HepG2 (cell line): ENCODE data around the gene PNN. TPM values are rescaled to one million over a fixed set of nuclear protein-coding genes. Genes with fewer than 3 reads are reported as not detected.
A peak's percentile ranks its signal among the peaks of the same experiment; 100 is the strongest.

ENCODE experiments used
- ATF1 ChIP-seq: IDR thresholded peaks from 2 replicates; pipeline ENCODE4 v1.6.1; 2016; ENCODE audit warnings: mild to moderate bottlenecking, control low read depth
- CC2D1A ChIP-seq: sonication (generic); formaldehyde crosslinking; IDR thresholded peaks from 2 replicates; pipeline ENCODE4 v1.8.1; 2023; ENCODE audit warnings: mild to moderate bottlenecking, missing genetic modification reagents
- FLYWCH1 ChIP-seq: sonication (generic); formaldehyde crosslinking; IDR thresholded peaks from 2 replicates; pipeline ENCODE4 v1.8.1; 2023; ENCODE audit warnings: mild to moderate bottlenecking, missing genetic modification reagents
- PAX8 ChIP-seq: sonication (generic); formaldehyde crosslinking; IDR thresholded peaks from 2 replicates; pipeline ENCODE4 v1.8.0; 2022; ENCODE audit warnings: mild to moderate bottlenecking, missing genetic modification reagents, borderline replicate concordance
- RAD21 ChIP-seq: fragments of 450-650 bp; formaldehyde crosslinking; IDR thresholded peaks from 2 replicates; pipeline ENCODE4 v1.5.0; 2020; ENCODE audit warnings: mild to moderate bottlenecking
- RARA ChIP-seq: IDR thresholded peaks from 2 replicates; pipeline ENCODE4 v1.6.1; 2016; ENCODE audit warnings: missing genetic modification reagents, missing compliant biosample characterization
- SAP130 ChIP-seq: IDR thresholded peaks from 2 replicates; pipeline ENCODE4 v1.6.1; 2016; ENCODE audit warnings: low read depth
- SETDB1 ChIP-seq: sonication (generic); formaldehyde crosslinking; IDR thresholded peaks from 2 replicates; pipeline ENCODE4 v1.5.1; 2020; ENCODE audit warnings: missing genetic modification reagents, mild to moderate bottlenecking, borderline replicate concordance
- ZNF235 ChIP-seq: sonication (generic); formaldehyde crosslinking; IDR thresholded peaks from 2 replicates; pipeline ENCODE4 v1.8.1; 2023; ENCODE audit warnings: mild to moderate bottlenecking, missing genetic modification reagents, borderline replicate concordance
- ZNF766 ChIP-seq: sonication (generic); formaldehyde crosslinking; IDR thresholded peaks from 2 replicates; pipeline ENCODE4 v1.5.0; 2020; ENCODE audit warnings: missing genetic modification reagents, borderline replicate concordance
- ZNF781 ChIP-seq: sonication (generic); formaldehyde crosslinking; IDR thresholded peaks from 2 replicates; pipeline ENCODE4 v1.5.1; 2020; ENCODE audit warnings: borderline replicate concordance, mild to moderate bottlenecking, missing genetic modification reagents; ENCODE audit errors: not compliant biosample characterization
- polyA plus RNA-seq, 8 experiments: library from polyadenylated mRNA; depleted of rRNA in 3 of 8; stranded (reverse) in 7 of 8; unstranded in 1 of 8; fragments of >200 nt; fragmentation: Illumina TruSeq in 4 of 8; extraction: Trizol in 4 of 8; gene quantifications; 2 replicates each; pipeline versions ENCODE4 v1.2.1 to v1.2.3, GENCODE V29; 2011 to 2016; ENCODE audit warnings: low read depth in 4 of 8, missing spikeins in 1 of 8, mixed read lengths in 1 of 8; ENCODE audit not compliant: insufficient read depth in 1 of 8
- total RNA-seq, 5 experiments: library from RNA; depleted of rRNA; stranded (reverse); fragments of >200 nt; fragmentation: Illumina TruSeq; extraction: Trizol; gene quantifications; 2 replicates each; pipeline ENCODE4 v1.2.3, GENCODE V29; 2016; ENCODE audit warnings: low read depth in 1 of 5
- TF ChIP-seq, protein P1 (sequence below): sonication (generic); formaldehyde crosslinking; IDR thresholded peaks from 2 replicates; pipeline ENCODE4 v1.4.0; 2020; ENCODE audit warnings: missing genetic modification reagents, borderline replicate concordance
- TF ChIP-seq, protein P2 (sequence below): sonication (generic); formaldehyde crosslinking; IDR thresholded peaks from 2 replicates; pipeline ENCODE4 v1.4.0; 2020; ENCODE audit warnings: missing genetic modification reagents
- TF ChIP-seq, protein P3 (sequence below): sonication (generic); formaldehyde crosslinking; IDR thresholded peaks from 2 replicates; pipeline ENCODE4 v1.4.0; 2020; ENCODE audit warnings: missing genetic modification reagents, borderline replicate concordance
- TF ChIP-seq, protein P4 (sequence below): sonication (generic); formaldehyde crosslinking; IDR thresholded peaks from 2 replicates; pipeline ENCODE4 v1.8.1; 2023; ENCODE audit warnings: missing genetic modification reagents, mild to moderate bottlenecking, borderline replicate concordance
- TF ChIP-seq, protein P5 (sequence below): sonication (generic); formaldehyde crosslinking; conservative IDR thresholded peaks from 2 replicates; pipeline ENCODE4 v1.4.0; 2020; ENCODE audit warnings: mild to moderate bottlenecking, missing genetic modification reagents, moderate library complexity

The PNN gene
- total and polyA plus RNA-seq, 2 of the 13 experiments (the other 11 are each of a cell fraction or from before 2014, with no cell fraction given): 58.0 to 214 TPM

DNA sequence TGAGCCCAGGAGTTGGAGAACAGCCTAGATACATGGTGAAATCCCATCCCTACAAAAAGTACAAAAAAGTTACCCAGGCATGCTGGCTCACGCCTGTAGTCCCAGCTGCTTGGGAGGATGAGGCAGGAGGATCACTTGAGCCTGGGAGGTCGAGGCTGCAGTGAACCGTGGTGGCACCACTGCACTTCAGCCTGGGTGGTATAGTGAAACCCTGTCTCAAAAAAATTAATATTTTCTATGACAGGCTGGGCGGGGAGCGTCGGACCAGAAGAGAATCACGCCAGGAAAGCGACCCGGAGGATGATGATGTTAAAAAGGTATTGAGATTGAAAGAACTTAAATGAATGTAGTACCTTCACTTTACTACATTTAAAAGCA lies 2.1 kb downstream of the PNN start (continued):
- TF ChIP-seq, protein P1, sequence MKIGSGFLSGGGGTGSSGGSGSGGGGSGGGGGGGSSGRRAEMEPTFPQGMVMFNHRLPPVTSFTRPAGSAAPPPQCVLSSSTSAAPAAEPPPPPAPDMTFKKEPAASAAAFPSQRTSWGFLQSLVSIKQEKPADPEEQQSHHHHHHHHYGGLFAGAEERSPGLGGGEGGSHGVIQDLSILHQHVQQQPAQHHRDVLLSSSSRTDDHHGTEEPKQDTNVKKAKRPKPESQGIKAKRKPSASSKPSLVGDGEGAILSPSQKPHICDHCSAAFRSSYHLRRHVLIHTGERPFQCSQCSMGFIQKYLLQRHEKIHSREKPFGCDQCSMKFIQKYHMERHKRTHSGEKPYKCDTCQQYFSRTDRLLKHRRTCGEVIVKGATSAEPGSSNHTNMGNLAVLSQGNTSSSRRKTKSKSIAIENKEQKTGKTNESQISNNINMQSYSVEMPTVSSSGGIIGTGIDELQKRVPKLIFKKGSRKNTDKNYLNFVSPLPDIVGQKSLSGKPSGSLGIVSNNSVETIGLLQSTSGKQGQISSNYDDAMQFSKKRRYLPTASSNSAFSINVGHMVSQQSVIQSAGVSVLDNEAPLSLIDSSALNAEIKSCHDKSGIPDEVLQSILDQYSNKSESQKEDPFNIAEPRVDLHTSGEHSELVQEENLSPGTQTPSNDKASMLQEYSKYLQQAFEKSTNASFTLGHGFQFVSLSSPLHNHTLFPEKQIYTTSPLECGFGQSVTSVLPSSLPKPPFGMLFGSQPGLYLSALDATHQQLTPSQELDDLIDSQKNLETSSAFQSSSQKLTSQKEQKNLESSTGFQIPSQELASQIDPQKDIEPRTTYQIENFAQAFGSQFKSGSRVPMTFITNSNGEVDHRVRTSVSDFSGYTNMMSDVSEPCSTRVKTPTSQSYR (CRISPR knock-in tag): no peak
- TF ChIP-seq SAP130 (CRISPR knock-in tag) (no peak), RAD21 (CRISPR knock-in tag) (no peak), FLYWCH1 (no peak), SETDB1 (CRISPR knock-in tag) (no peak), ZNF766 (no peak), CC2D1A (CRISPR knock-in tag) (no peak), ZNF781 (CRISPR knock-in tag) (peak; percentile 76), ZNF235 (CRISPR knock-in tag) (peak; percentile 38; the same call in 1 of the 2 replicates), RARA (CRISPR knock-in tag) (no peak), ATF1 (CRISPR knock-in tag) (no peak), PAX8 (CRISPR knock-in tag) (no peak)
- TF ChIP-seq, protein P2, sequence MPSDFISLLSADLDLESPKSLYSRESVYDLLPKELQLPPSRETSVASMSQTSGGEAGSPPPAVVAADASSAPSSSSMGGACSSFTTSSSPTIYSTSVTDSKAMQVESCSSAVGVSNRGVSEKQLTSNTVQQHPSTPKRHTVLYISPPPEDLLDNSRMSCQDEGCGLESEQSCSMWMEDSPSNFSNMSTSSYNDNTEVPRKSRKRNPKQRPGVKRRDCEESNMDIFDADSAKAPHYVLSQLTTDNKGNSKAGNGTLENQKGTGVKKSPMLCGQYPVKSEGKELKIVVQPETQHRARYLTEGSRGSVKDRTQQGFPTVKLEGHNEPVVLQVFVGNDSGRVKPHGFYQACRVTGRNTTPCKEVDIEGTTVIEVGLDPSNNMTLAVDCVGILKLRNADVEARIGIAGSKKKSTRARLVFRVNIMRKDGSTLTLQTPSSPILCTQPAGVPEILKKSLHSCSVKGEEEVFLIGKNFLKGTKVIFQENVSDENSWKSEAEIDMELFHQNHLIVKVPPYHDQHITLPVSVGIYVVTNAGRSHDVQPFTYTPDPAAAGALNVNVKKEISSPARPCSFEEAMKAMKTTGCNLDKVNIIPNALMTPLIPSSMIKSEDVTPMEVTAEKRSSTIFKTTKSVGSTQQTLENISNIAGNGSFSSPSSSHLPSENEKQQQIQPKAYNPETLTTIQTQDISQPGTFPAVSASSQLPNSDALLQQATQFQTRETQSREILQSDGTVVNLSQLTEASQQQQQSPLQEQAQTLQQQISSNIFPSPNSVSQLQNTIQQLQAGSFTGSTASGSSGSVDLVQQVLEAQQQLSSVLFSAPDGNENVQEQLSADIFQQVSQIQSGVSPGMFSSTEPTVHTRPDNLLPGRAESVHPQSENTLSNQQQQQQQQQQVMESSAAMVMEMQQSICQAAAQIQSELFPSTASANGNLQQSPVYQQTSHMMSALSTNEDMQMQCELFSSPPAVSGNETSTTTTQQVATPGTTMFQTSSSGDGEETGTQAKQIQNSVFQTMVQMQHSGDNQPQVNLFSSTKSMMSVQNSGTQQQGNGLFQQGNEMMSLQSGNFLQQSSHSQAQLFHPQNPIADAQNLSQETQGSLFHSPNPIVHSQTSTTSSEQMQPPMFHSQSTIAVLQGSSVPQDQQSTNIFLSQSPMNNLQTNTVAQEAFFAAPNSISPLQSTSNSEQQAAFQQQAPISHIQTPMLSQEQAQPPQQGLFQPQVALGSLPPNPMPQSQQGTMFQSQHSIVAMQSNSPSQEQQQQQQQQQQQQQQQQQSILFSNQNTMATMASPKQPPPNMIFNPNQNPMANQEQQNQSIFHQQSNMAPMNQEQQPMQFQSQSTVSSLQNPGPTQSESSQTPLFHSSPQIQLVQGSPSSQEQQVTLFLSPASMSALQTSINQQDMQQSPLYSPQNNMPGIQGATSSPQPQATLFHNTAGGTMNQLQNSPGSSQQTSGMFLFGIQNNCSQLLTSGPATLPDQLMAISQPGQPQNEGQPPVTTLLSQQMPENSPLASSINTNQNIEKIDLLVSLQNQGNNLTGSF (CRISPR knock-in tag): peak; percentile 67; the same call in 1 of the 2 replicates
- TF ChIP-seq, protein P3, sequence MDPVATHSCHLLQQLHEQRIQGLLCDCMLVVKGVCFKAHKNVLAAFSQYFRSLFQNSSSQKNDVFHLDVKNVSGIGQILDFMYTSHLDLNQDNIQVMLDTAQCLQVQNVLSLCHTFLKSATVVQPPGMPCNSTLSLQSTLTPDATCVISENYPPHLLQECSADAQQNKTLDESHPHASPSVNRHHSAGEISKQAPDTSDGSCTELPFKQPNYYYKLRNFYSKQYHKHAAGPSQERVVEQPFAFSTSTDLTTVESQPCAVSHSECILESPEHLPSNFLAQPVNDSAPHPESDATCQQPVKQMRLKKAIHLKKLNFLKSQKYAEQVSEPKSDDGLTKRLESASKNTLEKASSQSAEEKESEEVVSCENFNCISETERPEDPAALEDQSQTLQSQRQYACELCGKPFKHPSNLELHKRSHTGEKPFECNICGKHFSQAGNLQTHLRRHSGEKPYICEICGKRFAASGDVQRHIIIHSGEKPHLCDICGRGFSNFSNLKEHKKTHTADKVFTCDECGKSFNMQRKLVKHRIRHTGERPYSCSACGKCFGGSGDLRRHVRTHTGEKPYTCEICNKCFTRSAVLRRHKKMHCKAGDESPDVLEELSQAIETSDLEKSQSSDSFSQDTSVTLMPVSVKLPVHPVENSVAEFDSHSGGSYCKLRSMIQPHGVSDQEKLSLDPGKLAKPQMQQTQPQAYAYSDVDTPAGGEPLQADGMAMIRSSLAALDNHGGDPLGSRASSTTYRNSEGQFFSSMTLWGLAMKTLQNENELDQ (CRISPR knock-in tag): no peak
- TF ChIP-seq, protein P4, sequence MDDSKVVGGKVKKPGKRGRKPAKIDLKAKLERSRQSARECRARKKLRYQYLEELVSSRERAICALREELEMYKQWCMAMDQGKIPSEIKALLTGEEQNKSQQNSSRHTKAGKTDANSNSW (CRISPR knock-in tag): no peak
- TF ChIP-seq, protein P5, sequence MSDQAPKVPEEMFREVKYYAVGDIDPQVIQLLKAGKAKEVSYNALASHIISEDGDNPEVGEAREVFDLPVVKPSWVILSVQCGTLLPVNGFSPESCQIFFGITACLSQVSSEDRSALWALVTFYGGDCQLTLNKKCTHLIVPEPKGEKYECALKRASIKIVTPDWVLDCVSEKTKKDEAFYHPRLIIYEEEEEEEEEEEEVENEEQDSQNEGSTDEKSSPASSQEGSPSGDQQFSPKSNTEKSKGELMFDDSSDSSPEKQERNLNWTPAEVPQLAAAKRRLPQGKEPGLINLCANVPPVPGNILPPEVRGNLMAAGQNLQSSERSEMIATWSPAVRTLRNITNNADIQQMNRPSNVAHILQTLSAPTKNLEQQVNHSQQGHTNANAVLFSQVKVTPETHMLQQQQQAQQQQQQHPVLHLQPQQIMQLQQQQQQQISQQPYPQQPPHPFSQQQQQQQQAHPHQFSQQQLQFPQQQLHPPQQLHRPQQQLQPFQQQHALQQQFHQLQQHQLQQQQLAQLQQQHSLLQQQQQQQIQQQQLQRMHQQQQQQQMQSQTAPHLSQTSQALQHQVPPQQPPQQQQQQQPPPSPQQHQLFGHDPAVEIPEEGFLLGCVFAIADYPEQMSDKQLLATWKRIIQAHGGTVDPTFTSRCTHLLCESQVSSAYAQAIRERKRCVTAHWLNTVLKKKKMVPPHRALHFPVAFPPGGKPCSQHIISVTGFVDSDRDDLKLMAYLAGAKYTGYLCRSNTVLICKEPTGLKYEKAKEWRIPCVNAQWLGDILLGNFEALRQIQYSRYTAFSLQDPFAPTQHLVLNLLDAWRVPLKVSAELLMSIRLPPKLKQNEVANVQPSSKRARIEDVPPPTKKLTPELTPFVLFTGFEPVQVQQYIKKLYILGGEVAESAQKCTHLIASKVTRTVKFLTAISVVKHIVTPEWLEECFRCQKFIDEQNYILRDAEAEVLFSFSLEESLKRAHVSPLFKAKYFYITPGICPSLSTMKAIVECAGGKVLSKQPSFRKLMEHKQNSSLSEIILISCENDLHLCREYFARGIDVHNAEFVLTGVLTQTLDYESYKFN (CRISPR knock-in tag): no peak
